ENCODE measurements around the gene COG5. TPM values are rescaled to one million over a fixed set of nuclear protein-coding genes. Genes with fewer than 3 reads are reported as not detected.
"Not testable (repeated sequence)": the region's sequence is repeated elsewhere in the genome, so short reads cannot be mapped to it uniquely, and the experiment has no call there.

COG5 gene
- total and polyA plus RNA-seq, 10 of the 15 experiments (the other 5 are each of a cell fraction or from before 2014, with no cell fraction given) = 5.5 to 27.9 (median 15.6) TPM

DNA sequence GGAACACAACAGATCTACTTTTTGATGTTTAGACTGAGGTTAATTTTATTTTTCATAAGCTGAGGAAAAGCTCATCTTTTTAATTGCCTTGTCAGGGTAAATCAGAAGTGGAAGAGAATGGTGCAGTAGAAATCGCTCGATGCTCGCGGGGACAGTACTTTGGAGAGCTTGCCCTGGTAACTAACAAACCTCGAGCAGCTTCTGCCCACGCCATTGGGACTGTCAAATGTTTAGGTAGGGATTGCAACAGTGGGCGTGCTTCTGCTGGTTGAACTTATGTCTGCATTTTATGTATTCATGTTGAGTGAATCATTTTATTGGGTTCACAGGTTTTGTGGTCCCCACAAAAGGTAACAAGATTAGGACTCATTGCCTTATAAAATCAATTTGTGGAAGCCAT, 406.6 kb downstream of the COG5 start:
- 75% methylated on average over 7 of the region's 7 CpGs for WGBS (ENCODE audit: insufficient coverage, insufficient replicate concordance, low lambda C conversion rate, missing lambda C conversion rate)
- no peak for FAIRE-seq
- Histone ChIP-seq H3K36me3 (ENCODE audit: control insufficient read depth in 2 of 2, insufficient read depth in 2 of 2, low read length in 1 of 2) (no peaks in the 10 kb centered on the region), H4K20me1 (ENCODE audit: control insufficient read depth, insufficient read depth) (no peaks in the 10 kb centered on the region), H3K27me3 (replicated peaks in 1 of 2; ENCODE audit: control insufficient read depth in 2 of 2, insufficient read depth in 2 of 2, low read length in 1 of 2) (no peaks in the 10 kb centered on the region; a peak in 2 of 4 replicates), H2AFZ (ENCODE audit: control insufficient read depth, low read depth, low read length) (no peak overlapping the region), H3K9me3 (replicated peaks; ENCODE audit: control insufficient read depth, insufficient read depth, low read length) (no peaks in the 10 kb centered on the region), H3K9ac (ENCODE audit: control insufficient read depth, insufficient read depth, low read length) (no peak overlapping the region), H3K27ac (ENCODE audit: control insufficient read depth, insufficient read depth) (no peak overlapping the region), H3K79me2 (ENCODE audit: control insufficient read depth, insufficient read depth, low read length) (no peaks in the 10 kb centered on the region), H3K4me2 (ENCODE audit: control insufficient read depth, insufficient read depth) (no peak overlapping the region), H3K4me1 (ENCODE audit: control insufficient read depth, insufficient read depth, low read length) (no peaks in the 10 kb centered on the region), H3K4me3 (no peak overlapping the region)
- ChIA-PET SMC1A (ENCODE audit: uncharacterized antibody, unreplicated experiment) (interaction anchor here (0.6 to 1.3 kb wide), 5 partner anchors 10 to 859 kb away, joined by 3 to 4 read pairs (median 4); no protein-coding TSS in a partner anchor), CTCF (no interaction called here), POLR2A (no interaction called here), RAD21 (ENCODE audit: unreplicated experiment) (no interaction called here)
- intact Hi-C loops (cut with micrococcal nuclease; ENCODE audit: unreplicated experiment) = loop anchor here (10.0 kb wide), 2 partner anchors 492 to 982 kb away; partner anchors contain the start of gene CCDC71L
- BruUV-seq (replicated peaks) = no TSS peak
- DNase-seq (ENCODE audit: low read depth, low spot score) = no peak
- TF ChIP-seq SMARCA5 (IDR thresholded peaks at IDR 0.05) (no peak), ATF3 (IDR thresholded peaks at IDR 0.05; ENCODE audit: borderline replicate concordance, extremely low read depth, low read depth, low read length) (no peak), HDAC2 (IDR thresholded peaks at IDR 0.05) (no peak), IKZF1 (conservative IDR thresholded peaks at IDR 0.05) (no peak), ELK1 (IDR thresholded peaks at IDR 0.05; ENCODE audit: low read depth, low read length) (no peak), NRF1 (conservative IDR thresholded peaks at IDR 0.05; ENCODE audit: low read depth, low read length) (no peak), ZNF274 (IDR thresholded peaks at IDR 0.05; ENCODE audit: insufficient read depth, insufficient read length) (no peak)
- no peak for ATAC-seq
- in situ Hi-C loops (cut with MboI) = no loop called here

GRCh38 chr7:107155726-107156125, 408.0 kb downstream of the COG5 start:
- H3K4me2 ChIP-seq (ENCODE audit: control insufficient read depth, insufficient read depth); RAD21 ChIA-PET (ENCODE audit: unreplicated experiment); FAIRE-seq; H3K27ac ChIP-seq (ENCODE audit: control insufficient read depth, insufficient read depth); H3K9me3 ChIP-seq (replicated peaks; ENCODE audit: control insufficient read depth, insufficient read depth, low read length); CTCF ChIA-PET; H2AFZ ChIP-seq (ENCODE audit: control insufficient read depth, low read depth, low read length); H3K4me3 ChIP-seq; in situ Hi-C loops (cut with MboI); POLR2A ChIA-PET; H3K27me3 ChIP-seq (replicated peaks in 1 of 2; ENCODE audit: control insufficient read depth in 2 of 2, insufficient read depth in 2 of 2, low read length in 1 of 2); BruUV-seq (replicated peaks); H3K79me2 ChIP-seq (ENCODE audit: control insufficient read depth, insufficient read depth, low read length); DNase-seq (ENCODE audit: low read depth, low spot score); H3K36me3 ChIP-seq (ENCODE audit: control insufficient read depth in 2 of 2, insufficient read depth in 2 of 2, low read length in 1 of 2); H4K20me1 ChIP-seq (ENCODE audit: control insufficient read depth, insufficient read depth); H3K4me1 ChIP-seq (ENCODE audit: control insufficient read depth, insufficient read depth, low read length); ATAC-seq; H3K9ac ChIP-seq (ENCODE audit: control insufficient read depth, insufficient read depth, low read length): not testable (repeated sequence)
- SMC1A ChIA-PET (ENCODE audit: uncharacterized antibody, unreplicated experiment) = interaction anchor here (1.3 kb wide), 1 partner anchor 8 kb away, joined by 4 read pairs; no protein-coding TSS in a partner anchor
- WGBS (ENCODE audit: insufficient coverage, insufficient replicate concordance, low lambda C conversion rate, missing lambda C conversion rate) = 50% methylated on average over 3 of the region's 3 CpGs
- intact Hi-C loops (cut with micrococcal nuclease; ENCODE audit: unreplicated experiment) = loop anchor here (10.0 kb wide), 2 partner anchors 491 to 981 kb away; partner anchors contain the start of gene CCDC71L
